Measurements from ENCODE around the gene PES1. TPM values are rescaled to one million over a fixed set of nuclear protein-coding genes. Genes with fewer than 3 reads are reported as not detected.

The PES1 gene
- total RNA-seq, 1 experiment from 2014 or later, result 167 TPM

DNA sequence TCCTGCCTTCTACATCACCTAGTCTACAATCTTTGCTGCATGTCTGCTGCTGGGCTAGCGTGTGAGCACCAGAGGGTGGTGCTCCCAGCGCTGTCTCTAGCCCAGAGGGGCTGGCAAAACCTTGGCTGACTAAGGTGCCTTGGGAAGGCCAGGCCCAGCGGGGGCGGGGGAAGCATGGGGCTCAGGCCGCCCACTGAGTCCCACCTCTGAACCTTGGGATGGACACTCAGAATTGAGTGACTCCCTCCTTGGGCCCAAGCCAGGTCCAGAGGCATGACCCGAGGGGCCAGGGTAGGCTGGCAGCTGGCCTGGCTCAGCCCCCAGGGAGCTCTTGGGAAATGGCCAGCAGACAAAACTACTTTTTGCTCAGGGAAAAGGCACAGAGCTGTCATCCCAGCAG is 9.7 kb downstream of the PES1 start:
- no peak overlapping the region for H3K9ac ChIP-seq (ENCODE audit: low read length)
- TF ChIP-seq JUND (IDR thresholded peaks at IDR 0.05) (no peak), ZFX (IDR thresholded peaks at IDR 0.05) (no peak), SRF (IDR thresholded peaks at IDR 0.05; ENCODE audit: low read depth) (no peak), CEBPB (IDR thresholded peaks at IDR 0.05; ENCODE audit: low read depth) (no peak), POLR2A (IDR thresholded peaks at IDR 0.05; ENCODE audit: borderline replicate concordance, extremely low read depth, insufficient read depth, insufficient read length) (no peak), RAD21 (IDR thresholded peaks at IDR 0.05; ENCODE audit: low read depth) (no peak), ZBTB33 (IDR thresholded peaks at IDR 0.05; ENCODE audit: extremely low read depth, insufficient replicate concordance, low read length) (no peak)
- H2AFZ ChIP-seq (ENCODE audit: low read depth, low read length, poor library complexity, severe bottlenecking), result no peak overlapping the region
- ChIA-PET CTCF (no interaction called here), POLR2A (no interaction called here), RAD21 (ENCODE audit: low non-redundant PET in 1 of 2, low total read pairs in 2 of 2, uncharacterized antibody in 2 of 2, unreplicated experiment in 2 of 2) (no interaction called here)
- H3K79me2 ChIP-seq (ENCODE audit: insufficient read depth, low read length), result peaks cover 41% of the 10 kb centered on the region; the same call in 1 of the 2 replicates
- no peaks in the 10 kb centered on the region for H3K9me2 ChIP-seq (ENCODE audit: insufficient read depth)
- peaks cover 53 to 88% of the 10 kb centered on the region in 2 experiments for H3K36me3 ChIP-seq (ENCODE audit: control insufficient read depth in 1 of 2, insufficient read depth in 2 of 2, low read length in 2 of 2)
- DNase-seq (ENCODE audit: low read depth, low spot score) (no peak), ATAC-seq (no peak)
- intact Hi-C loops (cut with micrococcal nuclease), result no loop called here
- H3K9me3 ChIP-seq (ENCODE audit: control insufficient read depth in 1 of 2, insufficient read depth in 1 of 2, low read depth in 1 of 2, low read length in 2 of 2), result no peaks in the 10 kb centered on the region
- H3K4me3 ChIP-seq (replicated peaks in 1 of 2; ENCODE audit: low read depth in 1 of 2, low read length in 2 of 2), result no peak overlapping the region
- H3K27me3 ChIP-seq (ENCODE audit: insufficient read depth, low read length), result no peaks in the 10 kb centered on the region
- H3K27ac ChIP-seq (ENCODE audit: low read depth, low read length), result no peak overlapping the region
- H4K20me1 ChIP-seq (ENCODE audit: insufficient read depth), result no peaks in the 10 kb centered on the region
- no TSS peak for BruUV-seq (replicated peaks)
- H3K4me2 ChIP-seq (ENCODE audit: low read length), result no peak overlapping the region
- H3K4me1 ChIP-seq (ENCODE audit: control insufficient read depth in 1 of 2, insufficient read depth in 2 of 2, low read length in 2 of 2), result no peaks in the 10 kb centered on the region

DNA sequence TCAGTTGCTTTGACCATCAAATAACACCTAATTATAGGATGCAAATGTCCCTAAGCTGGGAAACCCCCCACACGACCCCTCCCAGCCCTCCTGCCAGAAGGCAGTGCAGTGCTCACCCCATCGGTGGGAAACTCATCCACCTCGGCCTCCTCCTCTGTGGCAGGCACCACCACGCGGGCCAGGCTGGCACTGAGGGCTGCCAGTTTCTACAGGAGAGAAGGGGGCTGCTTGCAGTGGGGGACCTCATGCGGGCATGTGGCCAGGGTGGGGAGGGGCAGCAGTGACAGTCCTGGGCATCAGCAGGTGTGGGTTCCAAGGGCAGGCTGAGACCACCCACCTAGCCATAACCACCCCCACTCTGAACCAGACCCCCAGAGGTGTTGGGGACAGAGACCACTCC is 10.8 kb downstream of the PES1 start:
- no TSS peak for BruUV-seq (replicated peaks)
- Histone ChIP-seq H3K27ac (ENCODE audit: low read depth, low read length) (no peak overlapping the region), H2AFZ (ENCODE audit: low read depth, low read length, poor library complexity, severe bottlenecking) (no peak overlapping the region), H3K9ac (ENCODE audit: low read length) (no peak overlapping the region), H3K79me2 (ENCODE audit: insufficient read depth, low read length) (peaks cover 30% of the 10 kb centered on the region; the same call in 1 of the 2 replicates), H3K36me3 (ENCODE audit: control insufficient read depth in 1 of 2, insufficient read depth in 2 of 2, low read length in 2 of 2) (peaks cover 53 to 88% of the 10 kb centered on the region in 2 experiments), H3K27me3 (ENCODE audit: insufficient read depth, low read length) (no peaks in the 10 kb centered on the region), H3K9me3 (ENCODE audit: control insufficient read depth in 1 of 2, insufficient read depth in 1 of 2, low read depth in 1 of 2, low read length in 2 of 2) (no peaks in the 10 kb centered on the region), H3K4me3 (replicated peaks in 1 of 2; ENCODE audit: low read depth in 1 of 2, low read length in 2 of 2) (no peak overlapping the region), H3K4me1 (ENCODE audit: control insufficient read depth in 1 of 2, insufficient read depth in 2 of 2, low read length in 2 of 2) (no peaks in the 10 kb centered on the region), H3K4me2 (ENCODE audit: low read length) (no peak overlapping the region), H4K20me1 (ENCODE audit: insufficient read depth) (no peaks in the 10 kb centered on the region), H3K9me2 (ENCODE audit: insufficient read depth) (no peaks in the 10 kb centered on the region)
- POLR2A ChIA-PET, result no interaction called here
- intact Hi-C loops (cut with micrococcal nuclease), result no loop called here
- ATAC-seq, result no peak
- no peak for DNase-seq (ENCODE audit: low read depth, low spot score)
- CTCF ChIA-PET, result no interaction called here
- RAD21 ChIA-PET (ENCODE audit: low non-redundant PET in 1 of 2, low total read pairs in 2 of 2, uncharacterized antibody in 2 of 2, unreplicated experiment in 2 of 2), result no interaction called here
- TF ChIP-seq SIN3A (IDR thresholded peaks at IDR 0.05; ENCODE audit: low read depth), result no peak
- TF ChIP-seq POLR2AphosphoS5 (IDR thresholded peaks at IDR 0.05; ENCODE audit: low read depth, low read length), result no peak

Data from HCT116 (cell line).